Smooth muscle cell (in vitro differentiated cells): ENCODE results near the gene INHA. TPM values are rescaled to one million over a fixed set of nuclear protein-coding genes. Genes with fewer than 3 reads are reported as not detected.
A peak's percentile ranks its signal among the peaks of the same experiment; 100 is the strongest.

Experiments
- DNase-seq: peaks from one replicate; lab custom pipeline; 2025; ENCODE audit not compliant: unreplicated experiment; lab: John Stamatoyannopoulos, UW
- H2AFZ ChIP-seq: fragments of 200-600 bp; sonication (generic); 2 replicates; pipeline ENCODE4 v1.6.0; 2016; ENCODE audit warnings: antibody characterized with exemption, low read depth, mild to moderate bottlenecking
- H3F3A ChIP-seq: fragments of 200-600 bp; sonication (generic); 2 replicates; pipeline ENCODE4 v1.6.0; 2017; ENCODE audit warnings: antibody characterized with exemption, low read depth
- H3K27ac ChIP-seq: fragments of 200-600 bp; sonication (generic); 2 replicates; pipeline ENCODE4 v1.5.1; 2016; ENCODE audit warnings: low read depth, mild to moderate bottlenecking
- H3K27me3 ChIP-seq: fragments of 200-600 bp; sonication (generic); 2 replicates; pipeline ENCODE4 v1.6.1; 2016; ENCODE audit warnings: low read depth, mild to moderate bottlenecking
- H3K36me3 ChIP-seq: fragments of 200-600 bp; sonication (generic); 2 replicates; pipeline ENCODE4 v1.5.1; 2016; ENCODE audit warnings: low read depth
- H3K4me1 ChIP-seq: fragments of 200-600 bp; sonication (generic); 2 replicates; pipeline ENCODE4 v1.5.1; 2016; ENCODE audit warnings: low read depth
- H3K4me2 ChIP-seq: fragments of 200-600 bp; sonication (generic); 2 replicates; pipeline ENCODE4 v1.6.0; 2016; ENCODE audit warnings: mild to moderate bottlenecking
- H3K4me3 ChIP-seq: fragments of 200-600 bp; sonication (generic); 2 replicates; pipeline ENCODE4 v1.5.1; 2016; ENCODE audit warnings: mild to moderate bottlenecking
- H3K79me2 ChIP-seq: fragments of 200-600 bp; sonication (generic); 2 replicates; pipeline ENCODE4 v1.6.0; 2016; ENCODE audit warnings: low read depth, mild to moderate bottlenecking
- H3K9ac ChIP-seq: fragments of 200-600 bp; sonication (generic); 2 replicates; pipeline ENCODE4 v1.6.0; 2016; ENCODE audit warnings: low read depth
- H3K9me3 ChIP-seq: fragments of 200-600 bp; sonication (generic); replicated peaks from 2 replicates; pipeline ENCODE4 v1.5.1; 2016; ENCODE audit warnings: low read depth
- H4K20me1 ChIP-seq: fragments of 200-600 bp; sonication (generic); 2 replicates; pipeline ENCODE4 v1.6.0; 2016; ENCODE audit warnings: low read depth
- WGBS: methylation state at CpG from one replicate; pipeline ENCODE4 v1.1.7; 2016; ENCODE audit warnings: low lambda C conversion rate; 5-methylcytosine and 5-hydroxymethylcytosine counted together
- polyA plus RNA-seq: library from polyadenylated mRNA; unstranded; fragments of >200 nt; fragmentation: Nextera tagmentation; extraction: Ambion mirVana; gene quantifications from 2 replicates; pipeline ENCODE4 v1.2.1, GENCODE V29; 2016
- total RNA-seq: library from RNA; depleted of rRNA; stranded (reverse); fragments of >200 nt; gene quantifications from 2 replicates; pipeline ENCODE4 v1.2.3, GENCODE V29; 2014
- TF ChIP-seq, protein P1 (sequence below): fragments of 200-600 bp; sonication (generic); IDR thresholded peaks from 2 replicates; pipeline ENCODE4 v1.5.1; 2017; ENCODE audit warnings: borderline replicate concordance, mild to moderate bottlenecking, antibody characterized with exemption; ENCODE audit not compliant: insufficient read depth, poor library complexity, severe bottlenecking

INHA gene
- total and polyA plus RNA-seq, 2 experiments from 2014 or later = 4.0 to 4.3 TPM

GRCh38 chr2:219539926-219540678 is 32.0 kb upstream of the INHA start:
- Histone ChIP-seq H3K27me3 (no peaks in the 10 kb centered on the region), H3K9me3 (no peaks in the 10 kb centered on the region), H3K79me2 (peaks cover 9% of the 10 kb centered on the region), H3F3A (no peaks in the 10 kb centered on the region), H3K4me2 (no peak overlapping the region), H3K36me3 (no peaks in the 10 kb centered on the region), H2AFZ (no peak overlapping the region), H3K4me3 (no peak overlapping the region), H4K20me1 (peaks cover 51% of the 10 kb centered on the region), H3K9ac (no peak overlapping the region), H3K27ac (no peak overlapping the region), H3K4me1 (peaks cover 18% of the 10 kb centered on the region)
- TF ChIP-seq, protein P1, sequence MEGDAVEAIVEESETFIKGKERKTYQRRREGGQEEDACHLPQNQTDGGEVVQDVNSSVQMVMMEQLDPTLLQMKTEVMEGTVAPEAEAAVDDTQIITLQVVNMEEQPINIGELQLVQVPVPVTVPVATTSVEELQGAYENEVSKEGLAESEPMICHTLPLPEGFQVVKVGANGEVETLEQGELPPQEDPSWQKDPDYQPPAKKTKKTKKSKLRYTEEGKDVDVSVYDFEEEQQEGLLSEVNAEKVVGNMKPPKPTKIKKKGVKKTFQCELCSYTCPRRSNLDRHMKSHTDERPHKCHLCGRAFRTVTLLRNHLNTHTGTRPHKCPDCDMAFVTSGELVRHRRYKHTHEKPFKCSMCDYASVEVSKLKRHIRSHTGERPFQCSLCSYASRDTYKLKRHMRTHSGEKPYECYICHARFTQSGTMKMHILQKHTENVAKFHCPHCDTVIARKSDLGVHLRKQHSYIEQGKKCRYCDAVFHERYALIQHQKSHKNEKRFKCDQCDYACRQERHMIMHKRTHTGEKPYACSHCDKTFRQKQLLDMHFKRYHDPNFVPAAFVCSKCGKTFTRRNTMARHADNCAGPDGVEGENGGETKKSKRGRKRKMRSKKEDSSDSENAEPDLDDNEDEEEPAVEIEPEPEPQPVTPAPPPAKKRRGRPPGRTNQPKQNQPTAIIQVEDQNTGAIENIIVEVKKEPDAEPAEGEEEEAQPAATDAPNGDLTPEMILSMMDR = no peak
- no peak for DNase-seq
- WGBS = 96% methylated on average over 46 of the region's 46 CpGs

DNA sequence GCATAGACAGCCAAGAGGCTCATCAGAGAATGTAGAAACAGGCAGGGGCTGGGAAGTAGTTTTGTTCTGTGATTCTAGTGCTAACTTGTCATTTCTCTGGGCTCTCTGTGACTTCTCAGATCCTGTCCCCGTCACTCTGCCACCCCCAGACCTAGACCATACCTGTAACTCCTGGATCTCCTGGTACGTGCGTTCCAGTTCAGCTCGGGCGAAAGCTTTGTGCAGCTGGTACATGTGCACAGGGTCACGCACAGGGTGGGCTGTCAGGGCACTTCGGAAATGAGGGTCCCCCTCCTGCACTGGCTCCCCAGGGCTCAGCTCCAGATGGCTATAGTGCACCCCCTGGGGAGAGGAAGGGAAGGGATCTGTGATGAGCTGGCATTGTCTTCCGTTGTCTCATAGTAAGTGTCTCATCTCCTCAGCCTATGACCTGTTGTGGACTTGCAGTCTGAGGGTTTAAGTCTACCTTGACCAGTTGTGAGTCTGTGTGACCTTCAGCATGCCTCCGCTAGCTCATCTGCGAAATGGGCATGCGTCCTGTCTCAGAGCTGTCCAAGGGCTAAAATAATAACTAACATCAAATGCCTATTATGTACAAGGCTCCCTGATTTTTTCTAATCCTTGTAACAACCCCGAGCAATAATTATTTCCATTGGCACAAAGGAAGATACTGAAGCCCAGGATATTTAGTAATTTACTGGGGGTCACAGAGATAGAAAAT is 31.2 kb upstream of the INHA start:
- TF ChIP-seq, protein P1 = no peak
- H3K36me3 ChIP-seq = no peaks in the 10 kb centered on the region
- H3K27ac ChIP-seq = no peak overlapping the region
- no peak overlapping the region for H3K4me2 ChIP-seq
- H3F3A ChIP-seq = no peaks in the 10 kb centered on the region
- no peak overlapping the region for H3K9ac ChIP-seq
- peaks cover 51% of the 10 kb centered on the region for H4K20me1 ChIP-seq
- WGBS = 90% methylated on average over 12 of the region's 12 CpGs
- peaks cover 18% of the 10 kb centered on the region for H3K4me1 ChIP-seq
- no peak for DNase-seq
- H3K79me2 ChIP-seq = peaks cover 9% of the 10 kb centered on the region
- H2AFZ ChIP-seq = no peak overlapping the region
- no peaks in the 10 kb centered on the region for H3K9me3 ChIP-seq
- H3K27me3 ChIP-seq = no peaks in the 10 kb centered on the region
- H3K4me3 ChIP-seq = no peak overlapping the region

- WGBS = 8% methylated on average over 48 of the region's 48 CpGs
- H3K36me3 ChIP-seq = no peaks in the 10 kb centered on the region
- TF ChIP-seq, protein P1 = peak; percentile 99
- no peaks in the 10 kb centered on the region for H3K27me3 ChIP-seq
- H3K9me3 ChIP-seq = no peaks in the 10 kb centered on the region
- peak overlapping the region; percentile 97 for H3K4me2 ChIP-seq
- no peak overlapping the region for H3K27ac ChIP-seq
- peaks cover 18% of the 10 kb centered on the region for H3K4me1 ChIP-seq
- H3K79me2 ChIP-seq = peaks cover 9% of the 10 kb centered on the region
- H3K4me3 ChIP-seq = peak overlapping the region; percentile 82
- H2AFZ ChIP-seq = no peak overlapping the region
- no peaks in the 10 kb centered on the region for H3F3A ChIP-seq
- H3K9ac ChIP-seq = no peak overlapping the region
- peak; percentile 81 for DNase-seq
- H4K20me1 ChIP-seq = peaks cover 51% of the 10 kb centered on the region
These were observed 30.4 kb upstream of the INHA start for GRCh38 chr2:219541611-219542180.
